ENCODE data around the gene ORAI1.
"Not testable (repeated sequence)": the region's sequence is repeated elsewhere in the genome, so short reads cannot be mapped to it uniquely, and the experiment has no call there.

ORAI1 gene

DNA sequence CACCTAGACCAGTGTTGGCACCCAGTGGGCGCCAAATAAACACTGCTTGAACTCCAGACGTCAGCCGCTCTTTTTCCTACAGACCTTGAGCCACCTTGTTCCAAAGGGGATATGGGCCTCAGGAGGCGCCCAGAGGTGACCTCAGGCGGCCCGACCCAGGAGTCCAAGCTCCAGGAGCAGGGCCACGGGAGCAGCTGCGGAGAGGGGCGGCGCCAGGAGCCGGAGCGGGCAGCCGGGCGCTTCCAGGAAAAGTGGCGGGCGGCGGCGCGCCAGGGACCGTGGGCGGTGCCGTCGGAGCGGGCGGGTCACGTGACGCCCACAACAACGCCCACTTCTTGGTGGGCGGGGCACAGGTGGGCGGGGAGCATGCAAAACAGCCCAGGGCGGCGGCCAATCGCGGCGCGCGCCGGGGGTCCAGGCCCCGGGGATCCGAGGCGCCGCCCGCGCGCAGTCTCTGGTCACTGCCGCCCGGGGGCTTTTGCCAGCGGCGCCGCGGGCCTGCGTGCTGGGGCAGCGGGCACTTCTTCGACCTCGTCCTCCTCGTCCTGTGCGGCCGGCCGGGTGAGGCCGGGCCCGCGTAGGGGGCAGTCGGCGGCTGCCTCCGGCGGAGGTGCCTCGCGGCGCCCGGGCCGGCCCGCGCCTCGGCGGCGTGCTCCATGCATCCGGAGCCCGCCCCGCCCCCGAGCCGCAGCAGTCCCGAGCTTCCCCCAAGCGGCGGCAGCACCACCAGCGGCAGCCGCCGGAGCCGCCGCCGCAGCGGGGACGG lies at the start of gene ORAI1:
Gene ORAI1 (plus strand): TSS at position 444 of the 766 bp plus-strand sequence.
- DNase-seq = peak; percentile 93

DNA sequence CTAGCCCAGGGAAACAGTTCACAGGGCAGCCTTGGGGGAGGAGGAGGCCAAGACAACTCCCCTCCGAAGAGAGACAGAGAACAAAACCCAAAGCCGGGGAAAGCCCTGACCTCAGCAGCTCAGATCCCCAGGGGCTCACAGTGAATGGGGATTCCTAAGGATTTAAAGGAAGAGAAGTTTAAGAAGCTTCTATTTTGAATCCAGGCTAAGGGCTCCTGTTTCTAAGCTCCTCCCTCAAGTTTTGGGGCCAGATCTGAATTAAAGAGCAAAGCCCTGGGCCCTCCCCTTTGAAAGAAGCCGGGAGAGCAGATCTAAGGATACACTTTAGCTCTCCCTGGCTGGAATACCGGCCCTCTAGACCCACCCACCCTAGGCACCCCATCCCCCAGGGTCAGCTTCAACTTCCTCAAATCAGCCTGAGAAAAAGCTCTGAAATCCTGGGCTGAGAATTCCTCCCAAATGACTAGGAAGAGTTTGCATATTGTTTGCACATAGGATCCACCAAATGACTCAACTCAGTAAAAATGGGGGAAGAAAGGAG lies 49.4 kb upstream of the ORAI1 start:
- no peak for DNase-seq

DNA sequence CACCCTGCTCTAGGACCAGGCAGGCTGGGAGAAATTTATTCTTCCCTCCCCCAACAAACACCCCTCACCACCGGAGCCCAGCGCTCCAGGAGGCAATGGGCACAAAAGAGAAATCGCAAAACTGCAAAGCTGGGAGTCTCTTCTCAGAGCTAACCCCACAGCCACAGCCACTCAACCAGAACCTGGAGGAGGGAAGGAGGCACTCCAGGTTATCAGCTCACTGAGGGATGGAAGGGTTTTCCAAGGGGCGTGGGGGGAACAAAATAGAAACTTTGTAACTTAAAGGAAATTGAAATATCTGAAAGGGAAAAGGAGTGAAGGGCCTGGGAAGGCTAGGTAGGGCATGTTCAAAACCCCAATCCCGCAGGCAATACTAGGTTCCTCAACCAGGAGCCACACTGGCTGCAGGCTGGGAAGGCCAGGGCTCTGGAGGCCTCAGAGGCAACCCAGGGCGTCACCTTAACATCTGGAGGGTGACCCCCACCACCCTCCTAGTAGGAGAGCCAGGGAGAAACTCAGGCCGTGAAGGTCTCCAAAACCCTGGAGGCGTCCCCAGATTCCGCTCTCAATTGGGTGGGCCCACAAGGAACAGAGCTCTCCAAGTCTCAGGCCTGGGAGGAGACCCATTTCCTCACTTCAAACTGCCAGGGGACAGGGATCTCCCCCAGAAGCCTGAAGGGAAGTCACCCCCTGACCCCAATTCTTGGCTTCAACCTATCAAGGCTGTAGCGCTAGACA lies 48.7 kb upstream of the ORAI1 start:
- no peak for DNase-seq

DNA sequence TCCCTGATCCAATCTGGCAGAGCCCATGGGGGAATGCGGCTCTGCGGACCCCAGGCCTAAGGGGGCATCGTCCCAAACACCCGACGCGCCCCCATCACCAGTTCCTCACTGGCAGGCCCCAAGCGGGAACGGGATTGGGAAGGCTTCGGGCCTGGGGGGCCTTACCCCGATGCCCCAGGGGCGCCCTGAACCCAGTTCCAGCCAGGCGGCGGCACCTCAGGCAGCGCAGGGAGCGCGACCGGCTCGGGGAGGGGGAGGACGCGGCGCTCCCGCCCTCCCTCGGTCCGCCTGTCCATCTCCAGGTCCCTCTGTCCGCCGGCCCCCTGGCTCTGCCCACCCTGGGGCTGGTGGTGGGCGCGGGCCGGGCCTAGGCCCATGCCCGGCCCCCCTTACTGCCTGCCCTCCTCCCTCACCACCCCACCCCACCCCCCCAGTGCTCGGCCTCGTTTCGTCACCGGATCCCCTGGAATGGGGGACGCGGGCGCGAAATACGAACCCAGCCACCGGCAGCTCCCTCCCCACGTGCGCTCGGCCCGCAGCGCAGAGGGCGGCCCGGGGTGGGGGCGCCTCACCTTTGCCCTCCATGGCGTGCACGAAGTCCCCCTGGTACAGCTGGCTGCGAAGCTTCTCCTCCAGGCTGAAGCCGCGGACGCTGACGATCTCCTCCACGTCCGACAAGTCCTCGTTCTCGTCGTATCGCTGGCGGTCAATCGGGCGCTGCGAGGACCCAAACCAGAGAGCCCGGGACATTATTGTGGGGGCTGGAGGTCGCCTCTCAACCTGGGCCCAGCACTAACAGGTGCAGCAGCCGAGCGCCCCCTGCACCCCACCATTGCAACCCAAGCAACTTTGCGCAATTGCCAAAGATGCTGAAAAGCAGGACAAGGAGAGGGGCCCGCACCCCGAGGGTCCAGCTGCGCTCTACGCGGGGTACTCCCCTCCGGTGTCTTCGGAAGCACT lies 47.8 kb upstream of the ORAI1 start:
- DNase-seq = no peak

DNA sequence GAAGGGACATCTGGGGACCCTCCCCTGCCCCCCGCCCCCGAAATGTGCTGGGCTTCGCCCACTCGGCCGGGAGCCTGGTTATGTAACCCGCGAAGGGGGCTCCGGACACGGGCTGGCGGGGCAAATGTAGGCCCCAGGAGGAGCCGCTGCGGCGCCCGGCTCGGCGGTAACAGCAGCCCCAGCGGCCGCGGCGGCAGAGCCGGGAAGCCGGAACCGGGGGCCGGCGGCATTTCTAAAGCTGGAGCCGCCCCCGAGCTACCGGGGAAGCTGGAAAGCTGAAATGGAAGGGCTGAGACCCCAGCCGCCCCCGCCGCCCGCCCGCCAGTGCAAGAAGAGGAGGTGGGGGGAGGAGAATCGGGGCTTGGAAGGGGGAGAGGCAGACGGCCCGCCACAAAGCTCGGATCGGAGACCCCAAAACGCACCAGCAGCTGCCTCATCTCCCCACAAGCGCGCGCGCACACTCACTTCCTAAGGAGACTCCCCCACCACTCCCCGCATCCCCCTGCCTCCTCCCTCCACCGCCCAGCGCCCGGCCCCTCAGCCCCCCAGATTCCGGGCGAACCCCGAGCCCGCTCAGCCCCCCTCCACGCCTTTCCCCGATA lies 47.0 kb upstream of the ORAI1 start:
- DNase-seq = peak; percentile 32

DNA sequence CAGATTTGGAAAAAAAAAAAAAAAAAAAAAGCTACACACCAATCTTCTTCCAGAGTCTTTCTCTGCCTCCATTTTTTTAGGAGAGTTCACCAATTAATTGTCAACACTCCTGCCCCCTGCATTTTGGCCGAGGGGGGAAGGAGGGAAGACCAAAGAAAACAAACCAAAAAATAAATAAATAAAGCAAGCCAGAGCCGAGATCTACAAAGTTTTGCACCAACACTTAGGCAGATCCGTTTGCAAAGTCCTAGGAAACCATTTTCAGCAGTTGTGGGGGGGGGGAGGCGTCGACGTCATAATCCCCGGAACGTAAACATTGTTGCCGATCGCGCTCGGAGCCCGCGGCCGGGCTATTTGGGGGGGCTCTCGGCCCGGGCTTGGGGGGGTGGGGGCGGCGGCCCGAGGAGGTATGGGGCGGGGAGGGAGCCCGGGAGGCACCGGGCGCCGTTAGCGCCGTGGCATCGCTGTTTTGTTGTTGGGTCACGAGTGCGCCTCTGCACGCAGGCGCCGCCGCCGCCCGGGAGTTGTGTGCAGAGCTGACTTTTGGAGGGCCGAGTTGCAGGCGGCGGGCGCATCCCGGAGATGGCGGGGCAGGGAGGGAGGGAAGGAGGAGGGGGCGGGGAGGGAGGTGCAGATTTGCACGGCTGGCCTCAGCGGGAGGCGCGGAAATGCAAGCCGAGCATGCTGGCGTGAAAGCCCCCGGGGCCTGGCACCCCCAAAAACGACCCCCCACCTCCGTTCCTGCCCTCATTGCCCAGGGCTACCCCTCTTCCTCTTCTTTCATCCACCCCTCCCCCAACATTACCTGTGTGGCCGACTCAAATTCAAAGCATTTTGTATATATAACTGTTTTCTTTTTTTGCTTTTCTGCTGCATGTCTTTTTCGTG lies 46.1 kb upstream of the ORAI1 start:
- DNase-seq = peak; percentile 65

DNA sequence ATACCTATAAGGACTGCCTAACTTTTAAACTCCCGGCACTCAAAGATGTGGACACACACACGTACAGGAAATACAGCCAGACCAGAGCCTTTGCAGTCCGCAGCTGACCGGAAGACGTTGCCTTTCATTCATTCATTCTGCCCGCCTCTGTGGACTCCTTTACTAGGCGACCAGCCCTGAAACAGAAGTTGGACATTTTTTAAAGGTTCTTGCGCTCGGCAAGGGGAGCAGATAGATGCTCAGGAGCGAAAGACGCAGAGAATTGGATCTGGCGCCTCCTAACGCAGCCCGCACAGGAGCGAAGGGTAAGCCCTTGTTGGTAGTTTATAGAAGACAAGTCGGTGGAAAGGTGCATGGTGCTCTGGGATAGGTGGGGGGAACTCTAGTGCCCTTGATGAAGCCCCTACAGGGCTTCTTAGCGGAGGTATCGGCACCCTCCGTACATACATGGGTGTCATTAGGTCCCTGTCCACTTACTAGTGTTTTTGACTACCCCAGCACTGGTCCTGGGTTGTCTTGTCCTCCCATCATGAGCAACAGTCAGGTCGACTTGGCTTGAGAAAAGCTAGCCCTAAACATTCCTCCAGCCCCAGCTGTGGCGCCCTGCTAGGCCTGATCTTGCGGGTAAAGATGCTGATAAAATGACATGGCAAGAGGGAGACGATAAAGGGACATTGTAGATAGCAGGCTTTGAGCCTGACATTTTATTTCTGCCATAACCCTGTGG lies 45.2 kb upstream of the ORAI1 start, which contains the start of gene KDM2B:
Gene KDM2B (minus strand): TSS at position 65 of the 727 bp plus-strand sequence. CDS start 112 bp downstream, outside the sequence.
- DNase-seq = peak; percentile 8

DNA sequence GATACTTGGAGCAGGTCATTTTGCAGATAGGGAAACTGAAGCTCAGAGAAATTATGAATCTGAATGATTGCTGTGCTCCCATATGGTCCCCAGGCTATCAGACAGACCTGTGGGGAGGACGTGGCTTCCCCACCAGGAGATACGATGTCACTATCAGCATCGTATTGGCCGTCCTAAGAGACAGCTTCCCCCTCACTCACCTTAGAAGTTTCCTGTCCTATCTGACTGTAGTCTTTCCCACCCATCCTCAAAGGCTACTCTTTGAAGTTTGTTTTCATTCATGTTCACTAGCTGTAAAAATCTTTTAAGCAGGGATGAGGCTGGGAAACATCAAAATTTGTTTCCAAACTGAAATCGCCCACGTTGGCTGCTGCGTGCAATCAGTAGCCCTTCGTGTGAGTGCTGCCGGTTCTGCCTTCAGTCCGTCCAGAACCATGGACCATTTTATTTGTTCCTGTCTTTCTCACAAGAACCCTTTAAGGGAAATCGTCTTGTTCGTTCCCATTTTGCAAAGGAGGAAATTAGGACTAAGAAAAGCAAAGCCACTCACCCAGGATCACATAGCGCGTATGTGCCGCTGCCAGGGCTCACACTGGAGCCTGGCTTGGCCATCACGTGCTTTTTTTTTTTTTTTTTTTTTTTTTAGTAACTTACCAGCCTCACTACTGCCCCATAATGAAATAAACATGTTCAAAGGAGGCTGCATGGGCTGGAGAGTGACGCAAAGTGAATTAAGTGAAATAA lies 44.5 kb upstream of the ORAI1 start:
- no peak for DNase-seq

DNA sequence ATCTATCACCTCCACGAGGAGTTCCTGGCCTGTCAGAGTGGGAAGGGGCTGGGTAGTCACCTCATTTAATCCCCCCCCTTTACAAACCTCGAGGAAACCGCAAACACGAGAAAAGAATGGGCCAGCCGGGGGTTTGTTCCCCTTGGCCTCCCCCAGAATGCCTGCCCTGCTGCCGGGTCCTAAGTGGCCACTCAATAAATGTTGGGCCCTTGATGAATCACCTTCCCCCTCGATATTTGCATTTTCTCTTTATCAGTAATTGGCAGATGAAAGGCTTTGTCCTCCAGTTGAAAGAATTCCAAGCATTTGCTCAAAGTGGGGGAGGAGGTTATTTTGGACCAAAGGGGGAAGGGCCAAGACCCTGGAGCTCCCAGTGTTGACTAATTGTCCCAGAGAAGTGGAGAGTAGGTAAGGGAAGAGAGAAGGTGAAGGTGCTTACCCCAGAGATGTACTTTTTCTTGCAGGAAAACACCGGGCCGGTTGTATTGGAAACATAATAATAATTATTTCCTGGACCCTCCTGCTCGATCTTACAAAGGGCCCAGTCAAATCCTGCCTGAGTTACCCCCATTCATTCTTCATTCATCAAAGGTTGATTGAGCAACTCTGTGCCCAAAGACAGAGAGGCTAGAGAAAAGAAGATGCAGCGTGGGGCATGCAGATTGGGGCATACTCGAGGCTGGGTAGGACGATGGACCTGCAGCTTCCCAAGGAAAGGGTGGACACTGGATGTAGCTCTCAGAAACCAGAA lies 43.6 kb upstream of the ORAI1 start:
- no peak for DNase-seq

DNA sequence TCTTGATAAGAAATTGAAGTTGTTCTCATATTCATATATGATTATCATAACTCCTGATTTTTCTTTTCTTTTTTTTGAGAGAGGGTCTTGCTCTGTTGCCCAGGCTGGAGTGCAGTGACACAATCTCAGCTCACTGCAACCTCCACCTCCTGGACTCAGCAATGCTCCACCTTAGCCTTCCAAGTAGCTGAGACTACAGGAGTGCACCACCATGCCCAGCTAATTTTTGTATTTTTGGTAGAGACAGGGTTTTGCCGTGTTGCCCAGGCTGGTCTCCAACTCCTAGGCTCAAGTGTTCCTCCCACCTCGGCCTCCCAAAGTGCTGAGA lies 43.0 kb upstream of the ORAI1 start:
- not testable (repeated sequence) for DNase-seq

DNA sequence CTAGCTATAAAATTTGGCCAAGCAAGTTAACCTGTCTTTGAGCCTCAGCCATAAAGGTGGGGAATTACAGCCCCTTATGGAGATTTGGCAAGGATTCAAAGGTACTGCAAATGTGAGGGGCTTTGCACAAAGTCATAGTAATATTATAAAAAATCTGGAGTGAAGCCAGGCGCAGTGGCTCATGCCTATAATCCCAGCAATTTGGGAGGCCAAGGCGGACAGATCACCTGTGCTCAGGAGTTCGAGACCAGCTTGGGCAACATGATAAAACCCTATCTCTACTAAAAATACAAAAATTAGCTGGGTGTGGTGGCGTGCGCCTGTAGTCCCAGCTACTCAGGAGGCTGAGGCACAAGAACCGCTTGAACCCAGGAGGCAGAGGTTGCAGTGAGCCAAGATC lies 41.4 kb upstream of the ORAI1 start:
- DNase-seq = not testable (repeated sequence)

DNA sequence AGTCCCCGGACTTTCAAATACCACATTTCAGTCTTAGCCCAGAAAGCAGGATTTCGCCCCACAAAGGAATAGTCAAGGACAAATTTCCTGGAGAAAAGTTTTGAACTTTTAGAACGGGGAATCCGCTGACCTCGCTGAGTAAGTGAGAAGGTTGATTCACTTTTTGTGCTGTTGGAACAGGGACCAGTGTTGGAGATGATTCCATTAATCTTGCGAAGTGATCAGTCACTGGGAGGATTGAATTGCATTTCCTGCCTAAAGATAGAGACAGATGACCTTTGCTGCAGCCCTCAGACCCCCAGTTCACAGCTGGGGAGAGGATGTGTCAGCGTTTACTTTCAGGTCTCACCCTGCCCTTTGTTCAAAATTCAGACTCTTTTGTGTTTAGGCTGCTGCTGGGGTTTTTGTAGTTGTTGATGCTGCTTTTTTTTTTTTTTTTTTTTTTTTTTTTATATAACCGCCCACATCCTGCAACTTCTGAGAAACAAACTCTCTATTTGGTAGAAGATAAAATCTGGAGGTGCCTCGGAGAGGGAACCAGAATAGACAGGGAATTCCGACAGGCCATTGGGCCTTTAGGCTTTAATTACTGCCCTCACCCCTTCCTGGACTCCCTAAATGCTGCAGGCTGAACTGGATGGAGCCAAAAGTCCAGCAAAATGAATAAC lies 35.7 kb upstream of the ORAI1 start:
- no peak for DNase-seq

DNA sequence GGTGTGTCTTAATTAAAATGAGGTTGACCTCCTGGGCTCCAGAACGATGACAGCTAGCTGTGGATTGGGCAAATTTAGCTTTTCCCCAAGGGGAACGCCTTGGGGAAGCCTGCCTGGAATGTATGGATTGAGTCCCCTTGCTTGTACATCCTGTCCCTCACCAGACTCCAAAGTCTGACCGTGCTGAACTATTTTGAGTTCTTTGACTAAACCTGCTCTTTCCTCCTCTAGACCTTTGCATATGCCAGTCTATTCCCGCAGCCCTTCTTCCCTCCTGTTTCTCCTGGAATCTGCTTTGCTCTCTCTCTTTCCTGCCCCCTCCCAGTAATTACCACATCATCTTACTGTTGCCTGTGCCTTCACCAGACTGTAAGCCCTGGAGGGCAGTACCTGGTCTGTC lies 34.0 kb upstream of the ORAI1 start:
- DNase-seq = no peak

DNA sequence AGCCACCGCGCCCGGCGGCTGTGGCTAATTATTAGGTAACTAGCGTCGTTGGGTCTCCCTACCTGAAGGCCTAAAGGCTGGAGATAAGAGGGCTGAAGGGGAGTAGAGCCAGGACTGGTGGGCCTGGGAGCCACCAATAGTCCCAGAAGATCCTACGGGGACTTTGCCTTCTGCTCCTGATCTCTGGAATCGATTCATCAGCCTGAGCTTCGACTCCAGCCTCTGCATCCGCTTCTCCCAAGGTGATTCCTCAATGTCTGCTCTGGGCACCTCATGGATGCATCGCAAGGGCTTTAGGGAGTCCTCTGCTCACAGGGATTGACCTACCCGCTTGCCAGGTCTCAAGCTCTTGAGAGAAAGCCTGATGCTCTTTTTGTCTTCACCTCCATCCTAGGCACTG lies 30.8 kb upstream of the ORAI1 start:
- no peak for DNase-seq

DNA sequence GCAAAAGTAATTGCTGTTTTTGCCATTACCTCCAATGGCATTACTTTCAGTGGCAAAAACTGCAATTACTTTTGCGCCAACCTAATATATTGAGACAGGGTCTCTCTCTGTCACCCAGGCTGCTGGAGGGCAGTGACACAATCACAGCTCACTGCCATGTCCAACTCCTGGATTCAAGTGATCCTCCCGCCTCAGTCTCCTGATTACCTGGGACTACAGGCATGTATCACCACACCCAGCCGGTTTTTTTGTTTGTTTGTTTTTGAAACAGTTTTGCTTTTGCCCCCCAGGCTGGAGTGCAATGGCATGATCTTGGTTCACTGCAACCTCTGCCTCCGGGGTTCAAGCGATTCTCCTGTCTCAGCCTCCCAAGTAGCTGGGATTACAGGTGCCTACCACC lies 29.8 kb upstream of the ORAI1 start:
- no peak for DNase-seq

DNA sequence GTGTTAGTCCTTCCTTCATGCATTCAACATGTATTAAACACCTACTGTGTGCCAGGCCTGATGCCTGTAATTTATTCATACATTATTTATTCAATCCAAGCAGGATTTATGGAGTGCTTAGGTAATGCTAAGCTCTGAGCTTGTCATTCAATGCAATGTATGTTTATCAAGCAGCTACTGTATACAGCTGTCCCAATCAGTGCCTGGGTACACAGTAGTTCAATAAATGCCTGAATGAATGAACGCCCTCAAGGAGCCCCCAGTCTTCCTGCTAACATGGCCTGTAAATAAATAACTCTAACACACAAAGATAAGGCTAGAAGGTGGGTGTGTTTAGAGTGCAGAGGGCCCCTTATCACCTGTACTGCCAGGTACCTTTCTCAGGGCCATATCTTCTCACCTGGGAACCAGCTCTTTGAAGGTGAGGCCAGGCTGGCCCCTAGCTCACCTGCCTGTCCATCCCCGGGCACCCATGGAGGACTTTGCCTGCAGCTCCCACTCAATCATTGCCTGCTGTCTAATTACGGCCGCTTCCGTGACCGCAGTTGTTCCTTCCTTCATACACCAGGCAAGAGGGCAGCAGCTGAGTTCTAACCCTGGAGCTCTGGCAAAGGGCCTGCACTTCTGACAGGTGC lies 25.5 kb upstream of the ORAI1 start:
- DNase-seq = no peak

DNA sequence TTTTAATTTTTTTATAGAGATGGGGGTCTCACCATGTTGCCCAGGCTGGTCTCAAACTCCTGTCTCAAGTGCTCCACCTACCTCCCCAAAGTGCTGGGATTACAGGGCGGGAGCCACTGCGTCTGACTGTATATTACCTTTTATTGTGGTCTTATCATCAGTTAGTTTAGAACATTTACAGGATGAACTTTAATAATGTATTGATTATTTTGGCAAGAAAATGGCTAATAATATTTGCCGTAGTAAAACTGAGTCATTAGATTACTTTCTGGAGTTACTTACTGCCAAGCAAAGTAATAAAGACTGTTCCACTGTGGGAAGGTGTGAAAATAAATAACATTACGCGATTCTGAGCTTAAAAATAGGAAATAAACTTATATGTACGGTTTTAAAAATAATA lies 23.6 kb upstream of the ORAI1 start:
- no peak for DNase-seq

DNA sequence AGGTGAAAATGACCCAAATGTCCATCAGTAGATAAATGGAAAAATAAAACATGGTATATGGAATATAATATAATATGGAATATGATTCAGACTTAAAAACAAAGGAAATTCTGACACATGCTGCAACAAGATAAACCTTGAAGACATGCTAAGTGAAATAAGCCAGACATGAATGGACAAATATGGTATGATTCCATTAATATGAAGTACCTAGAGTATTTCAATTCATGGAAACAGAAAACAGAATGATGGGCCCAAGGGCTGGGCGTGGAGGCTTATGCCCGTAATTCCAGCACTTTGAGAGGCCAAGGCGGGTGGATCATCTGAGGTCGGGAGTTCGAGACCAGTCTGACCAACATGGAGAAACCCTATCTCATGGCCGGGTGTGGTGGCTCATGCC lies 22.7 kb upstream of the ORAI1 start:
- DNase-seq = no peak
